IMR-90 (cell line): Measurements from ENCODE around the gene SMIM44. TPM values are rescaled to one million over a fixed set of nuclear protein-coding genes. Genes with fewer than 3 reads are reported as not detected.
A peak's percentile ranks its signal among the peaks of the same experiment; 100 is the strongest.

ENCODE experiments used
- ATAC-seq: fragments of 200-7000 bp; cut with Tn5 transposase; 2 replicates; pipeline ENCODE4 v1.9.1; 2020; ENCODE audit warnings: low read depth, mild to moderate bottlenecking, moderate library complexity
- BruUV-seq: library from RNA; stranded (reverse); fragments of 400-500 nt; replicated peaks from 2 replicates; lab custom pipeline; 2021; lab: Mats Ljungman, UMichigan
- CTCF ChIA-PET: fragments of 300-600 bp; formaldehyde crosslinking; extraction: SDS; loops from one replicate; lab custom pipeline; 2021; ENCODE audit warnings: antibody characterized with exemption; lab: Yijun Ruan, JAX
- POLR2A ChIA-PET: fragments of 300-600 bp; sonication (Branson Sonifier 250); formaldehyde crosslinking; loops from one replicate; lab custom pipeline; 2022; ENCODE audit warnings: antibody characterized with exemption; ENCODE audit not compliant: unreplicated experiment; lab: Charles Lee
- DNase-seq: peaks from one replicate; pipeline ENCODE4 v3.0.0; 2013
- H2AFZ ChIP-seq: replicated peaks from 2 replicates; pipeline ENCODE3; 2013; ENCODE audit warnings: low read length, mild to moderate bottlenecking; ENCODE audit not compliant: poor library complexity
- H2AK5ac ChIP-seq: 2 replicates; pipeline ENCODE4 v1.6.1; 2013; ENCODE audit warnings: low read depth, low read length, inconsistent platforms
- H2AK9ac ChIP-seq: replicated peaks from 2 replicates; pipeline ENCODE3; 2013; ENCODE audit warnings: mild to moderate bottlenecking, low read depth, low read length, moderate library complexity; ENCODE audit not compliant: poor library complexity
- H2BK120ac ChIP-seq: 2 replicates; pipeline ENCODE4 v1.6.1; 2013; ENCODE audit warnings: low read depth, low read length, inconsistent platforms
- H2BK15ac ChIP-seq: 3 replicates; pipeline ENCODE4 v1.6.1; 2013; ENCODE audit warnings: low read depth, low read length, inconsistent platforms
- H2BK20ac ChIP-seq: 2 replicates; pipeline ENCODE4 v1.6.1; 2013; ENCODE audit warnings: low read depth, mild to moderate bottlenecking, inconsistent platforms, low read length, moderate library complexity
- H2BK5ac ChIP-seq: 2 replicates; pipeline ENCODE4 v1.6.1; 2013; ENCODE audit warnings: mild to moderate bottlenecking, low read depth, low read length, inconsistent platforms; ENCODE audit not compliant: poor library complexity, severe bottlenecking
- H3K14ac ChIP-seq: replicated peaks from 2 replicates; pipeline ENCODE4 v1.6.1; 2013; ENCODE audit warnings: low read depth, low read length, inconsistent platforms
- H3K18ac ChIP-seq: 2 replicates; pipeline ENCODE4 v1.6.1; 2013; ENCODE audit warnings: low read depth, low read length, control low read depth
- H3K23ac ChIP-seq: 2 replicates; pipeline ENCODE4 v1.6.1; 2013; ENCODE audit warnings: low read depth, low read length, inconsistent platforms
- H3K27ac ChIP-seq: 2 replicates; pipeline ENCODE4 v1.5.1; 2013; ENCODE audit warnings: mild to moderate bottlenecking, control low read depth, low read length; ENCODE audit not compliant: insufficient read depth
- H3K27me3 ChIP-seq: 2 replicates; pipeline ENCODE4 v1.6.1; 2013; ENCODE audit warnings: low read length; ENCODE audit not compliant: control insufficient read depth, insufficient read depth
- H3K36me3 ChIP-seq: 2 replicates; pipeline ENCODE4 v1.6.1; 2013; ENCODE audit warnings: low read length, mixed read lengths; ENCODE audit not compliant: control insufficient read depth, insufficient read depth
- H3K4ac ChIP-seq: 2 replicates; pipeline ENCODE4 v1.6.1; 2013; ENCODE audit warnings: low read depth, low read length, inconsistent platforms
- H3K4me1 ChIP-seq: 2 replicates; pipeline ENCODE4 v1.6.1; 2013; ENCODE audit warnings: low read length, mixed read lengths; ENCODE audit not compliant: control insufficient read depth, insufficient read depth
- H3K4me2 ChIP-seq: 2 replicates; pipeline ENCODE4 v1.6.1; 2013; ENCODE audit warnings: low read depth, mild to moderate bottlenecking, control low read depth, low read length, moderate library complexity
- H3K4me3 ChIP-seq: 2 replicates; pipeline ENCODE4 v1.5.1; 2013; ENCODE audit warnings: low read depth, mild to moderate bottlenecking, control low read depth, low read length, moderate library complexity; ENCODE audit not compliant: insufficient read depth
- H3K56ac ChIP-seq: 2 replicates; pipeline ENCODE4 v1.6.1; 2013; ENCODE audit warnings: low read length, inconsistent platforms; ENCODE audit not compliant: insufficient read depth; ENCODE audit errors: extremely low read depth
- H3K79me1 ChIP-seq, 2 experiments: 2 replicates each; pipeline ENCODE4 v1.6.1; 2013; ENCODE audit warnings: low read length in 2 of 2, inconsistent platforms in 1 of 2, low read depth in 1 of 2
- H3K9ac ChIP-seq: 2 replicates; pipeline ENCODE4 v1.6.1; 2013; ENCODE audit warnings: low read depth, low read length, control low read depth
- H3K9me1 ChIP-seq: 2 replicates; pipeline ENCODE4 v1.6.1; 2013; ENCODE audit warnings: low read length, inconsistent platforms; ENCODE audit not compliant: insufficient read depth
- H3K9me3 ChIP-seq: 2 replicates; pipeline ENCODE4 v1.6.1; 2013; ENCODE audit warnings: low read length; ENCODE audit not compliant: control insufficient read depth, insufficient read depth
- H4K20me1 ChIP-seq: 2 replicates; pipeline ENCODE4 v1.6.1; 2013; ENCODE audit warnings: low read length, inconsistent platforms; ENCODE audit not compliant: insufficient read depth
- H4K5ac ChIP-seq: 2 replicates; pipeline ENCODE4 v1.6.1; 2013; ENCODE audit warnings: mild to moderate bottlenecking, low read depth, low read length, control low read depth
- H4K8ac ChIP-seq, 2 experiments: 2 replicates each; pipeline ENCODE4 v1.6.1; 2013; ENCODE audit warnings: low read depth in 2 of 2, low read length in 2 of 2, control low read depth in 1 of 2, inconsistent platforms in 1 of 2
- H4K91ac ChIP-seq: 2 replicates; pipeline ENCODE4 v1.6.1; 2013; ENCODE audit warnings: low read depth, low read length, inconsistent platforms; ENCODE audit not compliant: insufficient read depth
- BHLHE40 ChIP-seq: fragments of 150-350 bp; IDR thresholded peaks from 2 replicates; pipeline ENCODE4 v1.6.1; 2016; ENCODE audit warnings: mild to moderate bottlenecking, low read depth, low read length
- CEBPB ChIP-seq: IDR thresholded peaks from 2 replicates; pipeline ENCODE4 v1.6.1; 2012; ENCODE audit warnings: low read depth, low read length, improper control_type of control experiment
- CHD1 ChIP-seq: IDR thresholded peaks from 2 replicates; pipeline ENCODE4 v1.6.1; 2012; ENCODE audit warnings: low read depth, low read length, improper control_type of control experiment
- FOS ChIP-seq: fragments of 150-350 bp; IDR thresholded peaks from 2 replicates; pipeline ENCODE4 v1.6.1; 2016; ENCODE audit warnings: low read depth, low read length
- MAFK ChIP-seq: IDR thresholded peaks from 2 replicates; pipeline ENCODE4 v1.6.1; 2012; ENCODE audit warnings: low read depth, low read length, improper control_type of control experiment
- MAZ ChIP-seq: IDR thresholded peaks from 2 replicates; pipeline ENCODE4 v1.6.1; 2012; ENCODE audit warnings: low read depth, mild to moderate bottlenecking, low read length, improper control_type of control experiment, moderate library complexity, borderline replicate concordance
- MXI1 ChIP-seq: IDR thresholded peaks from 2 replicates; pipeline ENCODE4 v1.6.1; 2012; ENCODE audit warnings: low read depth, mild to moderate bottlenecking, low read length, moderate library complexity, borderline replicate concordance
- NFE2L2 ChIP-seq: fragments of 150-350 bp; IDR thresholded peaks from 2 replicates; pipeline ENCODE4 v1.6.1; 2016; ENCODE audit warnings: low read depth, mild to moderate bottlenecking, low read length
- POLR2A ChIP-seq: IDR thresholded peaks from 2 replicates; pipeline ENCODE4 v1.6.1; 2012; ENCODE audit warnings: mild to moderate bottlenecking, low read depth, low read length
- RAD21 ChIP-seq: IDR thresholded peaks from 2 replicates; pipeline ENCODE4 v1.6.1; 2012; ENCODE audit warnings: low read length, improper control_type of control experiment
- RCOR1 ChIP-seq: IDR thresholded peaks from 2 replicates; pipeline ENCODE4 v1.6.1; 2012; ENCODE audit warnings: mild to moderate bottlenecking, low read length, improper control_type of control experiment; ENCODE audit not compliant: insufficient replicate concordance
- RFX5 ChIP-seq: IDR thresholded peaks from 2 replicates; pipeline ENCODE4 v1.8.0; 2012; ENCODE audit warnings: low read depth, mild to moderate bottlenecking, low read length, moderate library complexity
- SMC3 ChIP-seq: fragments of 150-350 bp; IDR thresholded peaks from 2 replicates; pipeline ENCODE4 v1.6.1; 2016; ENCODE audit warnings: low read depth, mild to moderate bottlenecking, antibody characterized with exemption, low read length, moderate library complexity
- WGBS, 2 experiments: methylation state at CpG; one replicate each; pipeline versions ENCODE4 v1.1.5 to v1.1.7; 2013; ENCODE audit warnings: missing lambda C conversion rate in 2 of 2; ENCODE audit not compliant: insufficient read length in 1 of 2; ENCODE audit errors: extremely low coverage in 2 of 2; 5-methylcytosine and 5-hydroxymethylcytosine counted together
- dilution Hi-C: fragments of 300-500 bp; cut with HindIII; formaldehyde crosslinking; loops from one replicate; pipeline ENCODE4 v1.14.3; 2018; ENCODE audit warnings: low sequenced_read_pairs; ENCODE audit not compliant: unreplicated experiment
- in situ Hi-C: fragments of 300-500 bp; cut with MboI; formaldehyde crosslinking; loops from 3 replicates; pipeline ENCODE4 v1.14.3; 2019; ENCODE audit warnings: low sequenced_read_pairs, inconsistent platforms, mixed read lengths
- intact Hi-C: fragments of 100-400 bp; cut with micrococcal nuclease; formaldehyde crosslinking; loops from 2 replicates; pipeline ENCODE4 v1.10.0; 2022
- polyA plus RNA-seq, 3 experiments: library from polyadenylated mRNA; depleted of rRNA; stranded (reverse); fragments of >200 nt; gene quantifications; 2 replicates each; pipeline ENCODE4 v1.2.3, GENCODE V29; 2012; ENCODE audit warnings: low replicate concordance in 1 of 3
- total RNA-seq: library from RNA; depleted of rRNA; stranded (reverse); fragments of >200 nt; gene quantifications from 2 replicates; pipeline ENCODE4 v1.2.3, GENCODE V29; 2012
- TF ChIP-seq, protein P1 (sequence below): conservative IDR thresholded peaks from 2 replicates; pipeline ENCODE4 v1.5.1; 2012; ENCODE audit warnings: mild to moderate bottlenecking, low read depth, low read length, improper control_type of control experiment
- TF ChIP-seq, protein P2 (sequence below): fragments of 150-350 bp; IDR thresholded peaks from 2 replicates; pipeline ENCODE4 v1.6.1; 2016; ENCODE audit warnings: low read depth, mild to moderate bottlenecking, low read length, moderate library complexity, borderline replicate concordance

SMIM44 gene
- total and polyA plus RNA-seq, 2 of the 4 experiments (the other 2 are of a cell fraction): not detected

- in situ Hi-C loops: no loop called here
- peak overlapping the region; percentile 78 for H2AK9ac ChIP-seq
- H2AFZ ChIP-seq: no peak overlapping the region
- intact Hi-C loops: no loop called here
- H4K91ac ChIP-seq: no peak overlapping the region
- no peak overlapping the region for H2BK5ac ChIP-seq
- peaks cover 13% of the 10 kb centered on the region for H3K9me1 ChIP-seq
- DNase-seq (no peak), ATAC-seq (no peak)
- H2AK5ac ChIP-seq: no peak overlapping the region
- peaks cover 24 to 80% of the 10 kb centered on the region in 2 experiments for H3K79me1 ChIP-seq
- no peak overlapping the region for H4K8ac ChIP-seq
- no peak overlapping the region for H2BK15ac ChIP-seq
- ChIA-PET CTCF (no interaction called here), POLR2A (no interaction called here)
- no peak overlapping the region for H3K27ac ChIP-seq
- no peak overlapping the region for H3K4me2 ChIP-seq
- no peak overlapping the region for H3K9ac ChIP-seq
- no peaks in the 10 kb centered on the region for H3K4me1 ChIP-seq
- no peak overlapping the region for H3K4me3 ChIP-seq
- H3K18ac ChIP-seq: no peak overlapping the region
- dilution Hi-C loops: no loop called here
- H3K14ac ChIP-seq: no peak overlapping the region
- peaks cover 74% of the 10 kb centered on the region for H4K20me1 ChIP-seq
- H3K36me3 ChIP-seq: peaks cover 48% of the 10 kb centered on the region
- no peak overlapping the region for H4K5ac ChIP-seq
- no peak overlapping the region for H3K23ac ChIP-seq
- H3K27me3 ChIP-seq: no peaks in the 10 kb centered on the region
- no peak overlapping the region for H2BK120ac ChIP-seq
- no peak overlapping the region for H2BK20ac ChIP-seq
- WGBS, 2 experiments: 96% methylated on average over 26 of the region's 40 CpGs; no CpG with 5 or more reads in 1 of the 2 experiments
- no TSS peak for BruUV-seq
- H3K4ac ChIP-seq: no peak overlapping the region
- H3K56ac ChIP-seq: no peak overlapping the region
- H3K9me3 ChIP-seq: no peaks in the 10 kb centered on the region
- TF ChIP-seq RCOR1: no peak
- no peak for TF ChIP-seq MXI1
- TF ChIP-seq, protein P1, sequence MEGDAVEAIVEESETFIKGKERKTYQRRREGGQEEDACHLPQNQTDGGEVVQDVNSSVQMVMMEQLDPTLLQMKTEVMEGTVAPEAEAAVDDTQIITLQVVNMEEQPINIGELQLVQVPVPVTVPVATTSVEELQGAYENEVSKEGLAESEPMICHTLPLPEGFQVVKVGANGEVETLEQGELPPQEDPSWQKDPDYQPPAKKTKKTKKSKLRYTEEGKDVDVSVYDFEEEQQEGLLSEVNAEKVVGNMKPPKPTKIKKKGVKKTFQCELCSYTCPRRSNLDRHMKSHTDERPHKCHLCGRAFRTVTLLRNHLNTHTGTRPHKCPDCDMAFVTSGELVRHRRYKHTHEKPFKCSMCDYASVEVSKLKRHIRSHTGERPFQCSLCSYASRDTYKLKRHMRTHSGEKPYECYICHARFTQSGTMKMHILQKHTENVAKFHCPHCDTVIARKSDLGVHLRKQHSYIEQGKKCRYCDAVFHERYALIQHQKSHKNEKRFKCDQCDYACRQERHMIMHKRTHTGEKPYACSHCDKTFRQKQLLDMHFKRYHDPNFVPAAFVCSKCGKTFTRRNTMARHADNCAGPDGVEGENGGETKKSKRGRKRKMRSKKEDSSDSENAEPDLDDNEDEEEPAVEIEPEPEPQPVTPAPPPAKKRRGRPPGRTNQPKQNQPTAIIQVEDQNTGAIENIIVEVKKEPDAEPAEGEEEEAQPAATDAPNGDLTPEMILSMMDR: no peak
- no peak for TF ChIP-seq FOS
- TF ChIP-seq, protein P2, sequence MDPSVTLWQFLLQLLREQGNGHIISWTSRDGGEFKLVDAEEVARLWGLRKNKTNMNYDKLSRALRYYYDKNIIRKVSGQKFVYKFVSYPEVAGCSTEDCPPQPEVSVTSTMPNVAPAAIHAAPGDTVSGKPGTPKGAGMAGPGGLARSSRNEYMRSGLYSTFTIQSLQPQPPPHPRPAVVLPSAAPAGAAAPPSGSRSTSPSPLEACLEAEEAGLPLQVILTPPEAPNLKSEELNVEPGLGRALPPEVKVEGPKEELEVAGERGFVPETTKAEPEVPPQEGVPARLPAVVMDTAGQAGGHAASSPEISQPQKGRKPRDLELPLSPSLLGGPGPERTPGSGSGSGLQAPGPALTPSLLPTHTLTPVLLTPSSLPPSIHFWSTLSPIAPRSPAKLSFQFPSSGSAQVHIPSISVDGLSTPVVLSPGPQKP: no peak
- TF ChIP-seq RFX5: no peak
- no peak for TF ChIP-seq MAZ
- TF ChIP-seq BHLHE40: no peak
- TF ChIP-seq CEBPB: no peak
- no peak for TF ChIP-seq SMC3
- no peak for TF ChIP-seq NFE2L2
- TF ChIP-seq RAD21: no peak
- TF ChIP-seq CHD1: no peak
- TF ChIP-seq MAFK: no peak
- TF ChIP-seq POLR2A: no peak
Measured at GRCh38 chr19:3522421-3523360, 39.5 kb upstream of the SMIM44 start.
